Astrocyte (in vitro differentiated cells and primary cell): ENCODE data around the gene STK11IP. TPM values are rescaled to one million over a fixed set of nuclear protein-coding genes. Genes with fewer than 3 reads are reported as not detected.

Experiments
- DNase-seq: peaks from one replicate; pipeline ENCODE4 v3.0.0-alpha.2; 2010; ENCODE audit warnings: low read depth
- FAIRE-seq: peaks from 2 replicates; lab custom pipeline; 2011; peaks lifted over from hg19 to GRCh38; lab: Jason Lieb, UNC
- H2AFZ ChIP-seq: 2 replicates; pipeline ENCODE4 v1.6.0; 2012; ENCODE audit warnings: low read depth, low read length, inconsistent platforms
- H3K27ac ChIP-seq: 2 replicates; pipeline ENCODE4 v1.5.1; 2011; ENCODE audit warnings: low read depth, low read length, inconsistent platforms
- H3K27me3 ChIP-seq: 2 replicates; pipeline ENCODE4 v1.6.0; 2011; ENCODE audit warnings: low read length, inconsistent platforms; ENCODE audit not compliant: insufficient read depth
- H3K36me3 ChIP-seq: 2 replicates; pipeline ENCODE4 v1.5.1; 2011; ENCODE audit warnings: low read length, inconsistent platforms; ENCODE audit not compliant: insufficient read depth
- H3K4me1 ChIP-seq: 2 replicates; pipeline ENCODE4 v1.5.1; 2011; ENCODE audit warnings: low read length, inconsistent platforms; ENCODE audit not compliant: insufficient read depth
- H3K4me2 ChIP-seq: 2 replicates; pipeline ENCODE4 v1.6.0; 2012; ENCODE audit warnings: low read length, inconsistent platforms
- H3K4me3 ChIP-seq: 2 replicates; pipeline ENCODE4 v1.5.1; 2011; ENCODE audit warnings: low read depth, mild to moderate bottlenecking, low read length, inconsistent platforms; ENCODE audit not compliant: insufficient read depth
- H3K79me2 ChIP-seq: 2 replicates; pipeline ENCODE4 v1.6.0; 2012; ENCODE audit warnings: mild to moderate bottlenecking, low read length, inconsistent platforms; ENCODE audit not compliant: insufficient read depth
- H3K9ac ChIP-seq: 2 replicates; pipeline ENCODE4 v1.6.0; 2012; ENCODE audit warnings: mild to moderate bottlenecking, low read length, inconsistent platforms
- H3K9me3 ChIP-seq: 2 replicates; pipeline ENCODE4 v1.5.1; 2012; ENCODE audit warnings: low read depth, mild to moderate bottlenecking, low read length, inconsistent platforms; ENCODE audit not compliant: insufficient read depth
- H4K20me1 ChIP-seq: 2 replicates; pipeline ENCODE4 v1.6.0; 2012; ENCODE audit warnings: low read length, inconsistent platforms; ENCODE audit not compliant: insufficient read depth
- H3K27ac Mint-ChIP-seq: one replicate; pipeline ENCODE4 v1.8.0; 2021; ENCODE audit warnings: mild to moderate bottlenecking, mixed read lengths; ENCODE audit not compliant: unreplicated experiment
- H3K27me3 Mint-ChIP-seq: one replicate; pipeline ENCODE4 v1.8.0; 2021; ENCODE audit warnings: low read depth, mixed read lengths; ENCODE audit not compliant: unreplicated experiment
- H3K36me3 Mint-ChIP-seq: one replicate; pipeline ENCODE4 v1.8.0; 2021; ENCODE audit warnings: low read depth, mixed read lengths; ENCODE audit not compliant: unreplicated experiment
- H3K4me1 Mint-ChIP-seq: one replicate; pipeline ENCODE4 v1.8.0; 2021; ENCODE audit warnings: low read depth, mixed read lengths; ENCODE audit not compliant: unreplicated experiment
- H3K4me3 Mint-ChIP-seq: one replicate; pipeline ENCODE4 v1.8.0; 2021; ENCODE audit warnings: mild to moderate bottlenecking, moderate library complexity, mixed read lengths; ENCODE audit not compliant: unreplicated experiment
- H3K9me3 Mint-ChIP-seq: one replicate; pipeline ENCODE4 v1.8.0; 2021; ENCODE audit warnings: mild to moderate bottlenecking, mixed read lengths; ENCODE audit not compliant: unreplicated experiment
- EZH2 ChIP-seq: IDR thresholded peaks from 2 replicates; pipeline ENCODE4 v1.6.1; 2012; ENCODE audit warnings: mild to moderate bottlenecking, low read length, inconsistent platforms; ENCODE audit not compliant: insufficient read depth
- total RNA-seq: library from RNA; stranded (reverse); gene quantifications from 2 replicates; pipeline ENCODE4 v1.2.1, GENCODE V29; 2021
- TF ChIP-seq, protein P1 (sequence below): IDR thresholded peaks from 2 replicates; pipeline ENCODE4 v1.5.1; 2011; ENCODE audit warnings: low read depth, mild to moderate bottlenecking, inconsistent platforms, low read length, moderate library complexity; ENCODE audit not compliant: insufficient read depth

The STK11IP gene
- total RNA-seq, 1 donor from 2014 or later: 24.9 TPM

- Histone ChIP-seq H2AFZ (peak overlapping the region; percentile 64), H3K27ac (no peak overlapping the region), H3K27me3 (peaks cover 11% of the 10 kb centered on the region), H3K36me3 (no peaks in the 10 kb centered on the region), H4K20me1 (no peaks in the 10 kb centered on the region), H3K4me3 (no peak overlapping the region), H3K4me1 (peaks cover 12% of the 10 kb centered on the region), H3K79me2 (no peaks in the 10 kb centered on the region), H3K4me2 (peak overlapping the region; percentile 63), H3K9ac (no peak overlapping the region), H3K9me3 (no peaks in the 10 kb centered on the region)
- Mint-ChIP-seq H3K9me3 (no peaks in the 10 kb centered on the region), H3K36me3 (no peaks in the 10 kb centered on the region), H3K4me1 (peaks cover 16% of the 10 kb centered on the region), H3K27ac (peak overlapping the region; percentile 34), H3K4me3 (no peak overlapping the region), H3K27me3 (no peaks in the 10 kb centered on the region)
- no peak for FAIRE-seq
- TF ChIP-seq EZH2: no peak
- TF ChIP-seq, protein P1, sequence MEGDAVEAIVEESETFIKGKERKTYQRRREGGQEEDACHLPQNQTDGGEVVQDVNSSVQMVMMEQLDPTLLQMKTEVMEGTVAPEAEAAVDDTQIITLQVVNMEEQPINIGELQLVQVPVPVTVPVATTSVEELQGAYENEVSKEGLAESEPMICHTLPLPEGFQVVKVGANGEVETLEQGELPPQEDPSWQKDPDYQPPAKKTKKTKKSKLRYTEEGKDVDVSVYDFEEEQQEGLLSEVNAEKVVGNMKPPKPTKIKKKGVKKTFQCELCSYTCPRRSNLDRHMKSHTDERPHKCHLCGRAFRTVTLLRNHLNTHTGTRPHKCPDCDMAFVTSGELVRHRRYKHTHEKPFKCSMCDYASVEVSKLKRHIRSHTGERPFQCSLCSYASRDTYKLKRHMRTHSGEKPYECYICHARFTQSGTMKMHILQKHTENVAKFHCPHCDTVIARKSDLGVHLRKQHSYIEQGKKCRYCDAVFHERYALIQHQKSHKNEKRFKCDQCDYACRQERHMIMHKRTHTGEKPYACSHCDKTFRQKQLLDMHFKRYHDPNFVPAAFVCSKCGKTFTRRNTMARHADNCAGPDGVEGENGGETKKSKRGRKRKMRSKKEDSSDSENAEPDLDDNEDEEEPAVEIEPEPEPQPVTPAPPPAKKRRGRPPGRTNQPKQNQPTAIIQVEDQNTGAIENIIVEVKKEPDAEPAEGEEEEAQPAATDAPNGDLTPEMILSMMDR: no peak
- DNase-seq: peak; percentile 6
These were observed 20.9 kb upstream of the STK11IP start for GRCh38 chr2:219576505-219577388.

DNA sequence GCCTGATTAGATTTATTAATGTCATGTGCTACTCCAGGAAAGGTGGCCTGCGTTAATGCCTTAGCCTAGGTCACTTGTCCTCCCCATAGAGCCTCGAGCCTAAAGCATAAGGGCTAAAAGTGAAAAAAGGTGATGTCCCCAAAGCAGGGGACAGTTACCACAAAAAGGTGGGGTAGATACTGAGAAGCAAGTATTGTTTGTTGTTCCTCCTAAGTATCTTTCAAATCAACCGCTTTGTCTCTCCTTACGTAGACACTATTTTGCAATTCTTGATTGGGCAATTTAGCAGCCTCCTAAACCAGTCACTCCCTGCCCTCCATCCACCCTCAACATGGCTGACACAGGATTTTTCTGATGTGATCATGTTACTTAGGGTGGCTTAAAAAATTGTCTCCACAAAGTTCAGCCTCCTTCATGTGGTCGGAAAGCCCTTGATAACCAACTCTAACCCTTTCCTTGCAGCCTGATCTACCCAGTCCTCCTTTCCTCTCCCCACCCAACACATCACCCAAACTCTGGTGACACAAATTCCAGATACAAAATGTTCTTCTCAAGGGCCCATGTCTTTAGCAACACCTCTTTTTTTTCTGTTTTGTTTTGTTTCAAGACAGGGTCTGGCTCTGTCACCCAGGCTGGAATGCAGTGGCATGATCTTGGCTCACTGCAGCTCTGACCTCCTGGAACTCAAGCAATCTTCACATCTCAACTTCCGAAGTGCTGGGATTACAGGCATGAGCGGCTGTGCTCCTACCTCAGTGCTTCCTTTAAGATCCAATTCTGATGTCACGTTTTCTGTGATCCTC lies 18.6 kb upstream of the STK11IP start:
- H3K27ac ChIP-seq: no peak overlapping the region
- no peaks in the 10 kb centered on the region for H3K79me2 ChIP-seq
- DNase-seq (no peak), FAIRE-seq (no peak)
- Mint-ChIP-seq H3K36me3 (no peaks in the 10 kb centered on the region), H3K4me1 (peaks cover 13% of the 10 kb centered on the region), H3K27ac (no peak overlapping the region), H3K4me3 (no peak overlapping the region), H3K9me3 (no peaks in the 10 kb centered on the region), H3K27me3 (no peaks in the 10 kb centered on the region)
- no peak for TF ChIP-seq EZH2
- TF ChIP-seq, protein P1: no peak
- H3K36me3 ChIP-seq: no peaks in the 10 kb centered on the region
- H3K9me3 ChIP-seq: no peaks in the 10 kb centered on the region
- no peak overlapping the region for H2AFZ ChIP-seq
- no peak overlapping the region for H3K9ac ChIP-seq
- no peak overlapping the region for H3K4me2 ChIP-seq
- H3K4me3 ChIP-seq: no peak overlapping the region
- H3K4me1 ChIP-seq: peaks cover 7% of the 10 kb centered on the region
- peaks cover 11% of the 10 kb centered on the region for H3K27me3 ChIP-seq
- H4K20me1 ChIP-seq: no peaks in the 10 kb centered on the region
